Transverse colon (tissue), 4 donors: ENCODE data around the gene OR10D3. TPM values are rescaled to one million over a fixed set of nuclear protein-coding genes. Genes with fewer than 3 reads are reported as not detected.

Source experiments
- DNase-seq: peaks from one replicate; pipeline ENCODE4 v3.0.0-alpha.2; 2019
- H3K27ac ChIP-seq, 4 donors: fragments of 200-600 bp; sonication (generic); 2 replicates each; pipeline ENCODE4 v1.5.1; 2016 to 2018; ENCODE audit warnings: inconsistent platforms in 4 of 4
- H3K27me3 ChIP-seq: fragments of 200-600 bp; sonication (generic); 2 replicates; pipeline ENCODE4 v1.5.1; 2017; ENCODE audit warnings: inconsistent platforms
- H3K36me3 ChIP-seq, 4 donors: fragments of 200-600 bp; sonication (generic); 2 replicates each; pipeline ENCODE4 v1.5.1; 2017 to 2019; ENCODE audit warnings: inconsistent platforms in 4 of 4
- H3K4me1 ChIP-seq, 4 donors: fragments of 200-600 bp; sonication (generic); 2 replicates each; pipeline ENCODE4 v1.5.1; 2017 to 2020; ENCODE audit warnings: inconsistent platforms in 4 of 4
- H3K4me3 ChIP-seq, 4 donors: fragments of 200-600 bp; sonication (generic); 1 replicate in 1 of 4; 2 replicates in 3 of 4; pipeline versions ENCODE4 v1.5.1 to v1.6.1; 2017 to 2019; ENCODE audit warnings: inconsistent platforms in 4 of 4
- H3K9me3 ChIP-seq, 2 donors: fragments of 200-600 bp; sonication (generic); 2 replicates each; pipeline ENCODE4 v1.5.1; 2017 to 2019; ENCODE audit warnings: inconsistent platforms in 2 of 2
- CTCF ChIP-seq, 5 experiments: fragments of 200-600 bp in 3 of 5; fragments of 450-650 bp in 2 of 5; sonication (generic) in 3 of 5; IDR thresholded peaks; 1 replicate in 2 of 5; 2 replicates in 3 of 5; pipeline ENCODE4 v1.5.1; 2016 to 2017; ENCODE audit warnings: antibody characterized with exemption in 5 of 5, inconsistent platforms in 3 of 5, mild to moderate bottlenecking in 2 of 5, moderate library complexity in 1 of 5
- EP300 ChIP-seq: sonication (generic); formaldehyde crosslinking; IDR thresholded peaks from one replicate; pipeline ENCODE4 v1.6.1; 2017; ENCODE audit warnings: antibody characterized with exemption, low read depth
- POLR2A ChIP-seq: fragments of 450-650 bp; IDR thresholded peaks from one replicate; pipeline ENCODE4 v1.6.1; 2016; ENCODE audit warnings: antibody characterized with exemption, mild to moderate bottlenecking, moderate library complexity
- POLR2AphosphoS5 ChIP-seq, 3 donors: sonication (generic); formaldehyde crosslinking; IDR thresholded peaks; one replicate each; pipeline ENCODE4 v1.6.1; 2016; ENCODE audit warnings: antibody characterized with exemption in 3 of 3
- WGBS, 2 donors: methylation state at CpG; one replicate each; pipeline ENCODE4 v1.1.5; 2018; ENCODE audit warnings: low coverage in 1 of 2; 5-methylcytosine and 5-hydroxymethylcytosine counted together
- in situ Hi-C, 4 donors: fragments of 200-750 bp; cut with MboI; loops; one replicate each; pipeline versions ENCODE4 v1.15.0 to v1.15.1; 2017; ENCODE audit warnings: low sequenced_read_pairs in 3 of 4, low pct_ligation_motif_present in 1 of 4, low pct_unique_long_range_greater_than_20kb in 1 of 4
- intact Hi-C: fragments of 100-400 bp; cut with DNase I; formaldehyde crosslinking; loops from one replicate; pipeline ENCODE4 v1.15.1; 2023; ENCODE audit warnings: low total_unique reads
- total RNA-seq, 4 donors: library from RNA; depleted of rRNA; stranded (reverse); fragments of >200 nt; gene quantifications; one replicate each; pipeline ENCODE4 v1.1.0, GENCODE V29; 2016

Gene OR10D3
- total RNA-seq, 4 donors from 2014 or later = not detected

GRCh38 chr11:124174001-124174583 lies 9.1 kb upstream of the OR10D3 start:
- intact Hi-C loops (no loop called here), in situ Hi-C loops (no loop called here)
- Histone ChIP-seq H3K9me3 (no peaks in the 10 kb centered on the region), H3K27ac (no peak overlapping the region), H3K27me3 (no peaks in the 10 kb centered on the region), H3K4me3 (no peak overlapping the region), H3K4me1 (no peaks in the 10 kb centered on the region), H3K36me3 (no peaks in the 10 kb centered on the region)
- TF ChIP-seq EP300 = no peak
- no peak for TF ChIP-seq POLR2A
- 41 to 43% methylated on average over 4 of the region's 4 CpGs for WGBS, 2 donors
- no peak for DNase-seq

- Histone ChIP-seq H3K4me1 (no peaks in the 10 kb centered on the region), H3K9me3 (no peaks in the 10 kb centered on the region), H3K27ac (no peak overlapping the region), H3K27me3 (no peaks in the 10 kb centered on the region), H3K36me3 (no peaks in the 10 kb centered on the region), H3K4me3 (no peak overlapping the region)
- intact Hi-C loops (no loop called here), in situ Hi-C loops (no loop called here)
- TF ChIP-seq CTCF (IDR thresholded peaks at IDR 0.05) (no peak), POLR2AphosphoS5 (IDR thresholded peaks at IDR 0.05) (no peak), POLR2A (no peak)
- no peak for DNase-seq
- WGBS, 2 donors = 74% methylated on average over 5 of the region's 5 CpGs
These were observed 6.0 kb upstream of the OR10D3 start for GRCh38 chr11:124176925-124177715.

GRCh38 chr11:124179310-124179709 lies 3.8 kb upstream of the OR10D3 start:
- 25 to 70% methylated on average over 1 of the region's 1 CpG for WGBS, 2 donors
- intact Hi-C loops (no loop called here), in situ Hi-C loops (no loop called here)
- no peak overlapping the region for H3K27ac ChIP-seq
- DNase-seq = no peak
- H3K4me1 ChIP-seq = no peaks in the 10 kb centered on the region
- H3K9me3 ChIP-seq = no peaks in the 10 kb centered on the region
- TF ChIP-seq CTCF (IDR thresholded peaks at IDR 0.05) = no peak
- no peak for TF ChIP-seq EP300
- no peak for TF ChIP-seq POLR2AphosphoS5 (IDR thresholded peaks at IDR 0.05)
- TF ChIP-seq POLR2A = no peak
- no peaks in the 10 kb centered on the region for H3K27me3 ChIP-seq
- H3K36me3 ChIP-seq = no peaks in the 10 kb centered on the region
- H3K4me3 ChIP-seq = no peak overlapping the region

- in situ Hi-C loops = loop anchor here in 2 of 4 donors (10.0 kb wide), 1 partner anchor 116 kb away; no protein-coding TSS in a partner anchor
These were observed 7.4 kb downstream of the OR10D3 start for GRCh38 chr11:124190298-124191139.

More at GRCh38 chr11:124190298-124191139, 7.4 kb downstream of the OR10D3 start:
- intact Hi-C loops = no loop called here
- Histone ChIP-seq H3K9me3 (no peaks in the 10 kb centered on the region), H3K27me3 (no peaks in the 10 kb centered on the region), H3K36me3 (no peaks in the 10 kb centered on the region), H3K4me3 (no peak overlapping the region), H3K4me1 (peaks cover 0 to 16% (median 5%) of the 10 kb centered on the region in 4 donors), H3K27ac (no peak overlapping the region)
- DNase-seq = no peak
- WGBS, 2 donors = 59 to 63% methylated on average over 2 of the region's 2 CpGs
- TF ChIP-seq CTCF (IDR thresholded peaks at IDR 0.05) (no peak), POLR2AphosphoS5 (IDR thresholded peaks at IDR 0.05) (no peak), EP300 (no peak), POLR2A (no peak)
